Measurements from ENCODE around the gene LRP1. TPM values are rescaled to one million over a fixed set of nuclear protein-coding genes. Genes with fewer than 3 reads are reported as not detected.

LRP1 gene
- total and polyA plus RNA-seq, 2 of the 13 experiments (the other 11 are each of a cell fraction or from before 2014, with no cell fraction given) = 14.7 to 30.8 TPM

GRCh38 chr12:57192920-57193319, 64.6 kb downstream of the LRP1 start:
- intact Hi-C loops (cut with micrococcal nuclease; ENCODE audit: unreplicated experiment) (no loop called here), in situ Hi-C loops (cut with HindIII; ENCODE audit: extremely low pct_ligation_motif_present, low pct_unique_long_range_greater_than_20kb) (no loop called here)
- Histone ChIP-seq H3K4me2 (ENCODE audit: low read depth, low read length) (no peak overlapping the region), H3K4me3 (replicated peaks in 1 of 3; ENCODE audit: insufficient read depth in 1 of 3, low read depth in 2 of 3, low read length in 3 of 3) (no peak overlapping the region), H4K20me1 (ENCODE audit: insufficient read depth, low read length) (no peaks in the 10 kb centered on the region), H3K27ac (ENCODE audit: extremely low read length, insufficient read depth, low read length) (no peak overlapping the region), H3K36me3 (replicated peaks in 1 of 2; ENCODE audit: control insufficient read depth in 1 of 2, insufficient read depth in 2 of 2, low read length in 2 of 2) (peaks cover 78 to 98% of the 10 kb centered on the region in 2 experiments), H3K9ac (ENCODE audit: insufficient read depth, low read depth, low read length) (no peak overlapping the region), H2AFZ (ENCODE audit: low read length) (no peak overlapping the region), H3K9me3 (ENCODE audit: low read length) (no peaks in the 10 kb centered on the region), H3K27me3 (ENCODE audit: control insufficient read depth in 1 of 2, insufficient read depth in 2 of 2, low read length in 2 of 2) (no peaks in the 10 kb centered on the region; a peak in 1 of 5 replicates), H3K4me1 (ENCODE audit: insufficient read depth, low read length) (no peaks in the 10 kb centered on the region), H3K79me2 (ENCODE audit: insufficient read depth, low read length) (no peaks in the 10 kb centered on the region)
- ATAC-seq (no peak), DNase-seq (ENCODE audit: low spot score) (no peak), FAIRE-seq (no peak)
- CTCF ChIA-PET (ENCODE audit: low intra/inter-chr PET ratio, low total read pairs) = no interaction called here
- TF ChIP-seq AGO2 (optimal IDR thresholded peaks at IDR 0.05; ENCODE audit: low read depth, low read length) (peak; percentile 36), ZNF720 (CRISPR knock-in tag; IDR thresholded peaks at IDR 0.05) (no peak), PAF1 (CRISPR knock-in tag; IDR thresholded peaks at IDR 0.05) (0 out of 2 replicates have a peak, but pooled peaks have one; percentile 12)
- BruUV-seq (replicated peaks) = no TSS peak
- no CpG with 5 or more reads among the region's 16 CpGs for WGBS (ENCODE audit: low lambda C conversion rate)
- POLR2A ChIA-PET = interaction anchor here (1.3 kb wide), 1 partner anchor 62 kb away, joined by 3 read pairs; no protein-coding TSS in a partner anchor

GRCh38 chr12:57193706-57194245, 65.5 kb downstream of the LRP1 start:
- ATAC-seq = no peak
- H3K4me1 ChIP-seq (ENCODE audit: insufficient read depth, low read length) = no peaks in the 10 kb centered on the region
- in situ Hi-C loops (cut with HindIII; ENCODE audit: extremely low pct_ligation_motif_present, low pct_unique_long_range_greater_than_20kb) = no loop called here
- DNase-seq (ENCODE audit: low spot score) = no peak
- H3K9ac ChIP-seq (ENCODE audit: insufficient read depth, low read depth, low read length) = no peak overlapping the region
- H2AFZ ChIP-seq (ENCODE audit: low read length) = no peak overlapping the region
- no peak overlapping the region for H3K4me3 ChIP-seq (replicated peaks in 1 of 3; ENCODE audit: insufficient read depth in 1 of 3, low read depth in 2 of 3, low read length in 3 of 3)
- 96% methylated on average over 7 of the region's 19 CpGs for WGBS (ENCODE audit: low lambda C conversion rate)
- H3K4me2 ChIP-seq (ENCODE audit: low read depth, low read length) = no peak overlapping the region
- BruUV-seq (replicated peaks) = no TSS peak
- intact Hi-C loops (cut with micrococcal nuclease; ENCODE audit: unreplicated experiment) = no loop called here
- no peaks in the 10 kb centered on the region for H4K20me1 ChIP-seq (ENCODE audit: insufficient read depth, low read length)
- peaks cover 79 to 98% of the 10 kb centered on the region in 2 experiments for H3K36me3 ChIP-seq (replicated peaks in 1 of 2; ENCODE audit: control insufficient read depth in 1 of 2, insufficient read depth in 2 of 2, low read length in 2 of 2)
- no peak for FAIRE-seq
- no peak overlapping the region for H3K27ac ChIP-seq (ENCODE audit: extremely low read length, insufficient read depth, low read length)
- no peaks in the 10 kb centered on the region; a peak in 1 of 5 replicates for H3K27me3 ChIP-seq (ENCODE audit: control insufficient read depth in 1 of 2, insufficient read depth in 2 of 2, low read length in 2 of 2)
- ChIA-PET POLR2A (no interaction called here), CTCF (ENCODE audit: low intra/inter-chr PET ratio, low total read pairs) (no interaction called here)
- no peaks in the 10 kb centered on the region for H3K79me2 ChIP-seq (ENCODE audit: insufficient read depth, low read length)
- H3K9me3 ChIP-seq (ENCODE audit: low read length) = no peaks in the 10 kb centered on the region
- no peak for TF ChIP-seq FOXO4 (CRISPR knock-in tag; conservative IDR thresholded peaks at IDR 0.05)
- TF ChIP-seq TBP (CRISPR knock-in tag; IDR thresholded peaks at IDR 0.05) = no peak
- TF ChIP-seq ZFY (CRISPR knock-in tag; IDR thresholded peaks at IDR 0.05) = no peak
- TF ChIP-seq ZNF569 (CRISPR knock-in tag; IDR thresholded peaks at IDR 0.05; ENCODE audit: borderline replicate concordance) = no peak
- no peak for TF ChIP-seq ZNF510 (CRISPR knock-in tag; IDR thresholded peaks at IDR 0.05; ENCODE audit: low read depth)
- no peak for TF ChIP-seq ZNF292 (CRISPR knock-in tag; IDR thresholded peaks at IDR 0.05; ENCODE audit: borderline replicate concordance, low read depth)
- TF ChIP-seq ATF1 (CRISPR knock-in tag; IDR thresholded peaks at IDR 0.05) = no peak
- TF ChIP-seq, protein P1, sequence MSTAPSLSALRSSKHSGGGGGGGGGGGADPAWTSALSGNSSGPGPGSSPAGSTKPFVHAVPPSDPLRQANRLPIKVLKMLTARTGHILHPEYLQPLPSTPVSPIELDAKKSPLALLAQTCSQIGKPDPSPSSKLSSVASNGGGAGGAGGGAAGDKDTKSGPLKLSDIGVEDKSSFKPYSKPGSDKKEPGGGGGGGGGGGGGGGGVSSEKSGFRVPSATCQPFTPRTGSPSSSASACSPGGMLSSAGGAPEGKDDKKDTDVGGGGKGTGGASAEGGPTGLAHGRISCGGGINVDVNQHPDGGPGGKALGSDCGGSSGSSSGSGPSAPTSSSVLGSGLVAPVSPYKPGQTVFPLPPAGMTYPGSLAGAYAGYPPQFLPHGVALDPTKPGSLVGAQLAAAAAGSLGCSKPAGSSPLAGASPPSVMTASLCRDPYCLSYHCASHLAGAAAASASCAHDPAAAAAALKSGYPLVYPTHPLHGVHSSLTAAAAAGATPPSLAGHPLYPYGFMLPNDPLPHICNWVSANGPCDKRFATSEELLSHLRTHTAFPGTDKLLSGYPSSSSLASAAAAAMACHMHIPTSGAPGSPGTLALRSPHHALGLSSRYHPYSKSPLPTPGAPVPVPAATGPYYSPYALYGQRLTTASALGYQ (CRISPR knock-in tag; IDR thresholded peaks at IDR 0.05) = no peak
- no peak for TF ChIP-seq ZNF160 (CRISPR knock-in tag; IDR thresholded peaks at IDR 0.05)
- TF ChIP-seq RARA (CRISPR knock-in tag; IDR thresholded peaks at IDR 0.05) = no peak
- TF ChIP-seq KMT2A (CRISPR knock-in tag; IDR thresholded peaks at IDR 0.05) = no peak
- TF ChIP-seq SNAI1 (CRISPR knock-in tag; IDR thresholded peaks at IDR 0.05; ENCODE audit: borderline replicate concordance) = no peak
- TF ChIP-seq PITX1 (CRISPR knock-in tag; IDR thresholded peaks at IDR 0.05) = no peak
- no peak for TF ChIP-seq ZNF225 (CRISPR knock-in tag; IDR thresholded peaks at IDR 0.05)

Data from HepG2 (cell line).